ENCODE measurements around the gene RETREG1.

Gene RETREG1

GRCh38 chr5:16572289-16573015 is 44.3 kb downstream of the RETREG1 start:
- Histone ChIP-seq H4K20me1 (ENCODE audit: insufficient read depth, low read length) (no peaks in the 10 kb centered on the region), H2AFZ (ENCODE audit: low read length) (no peak overlapping the region), H3K9me3 (ENCODE audit: low read length) (no peaks in the 10 kb centered on the region), H3K36me3 (ENCODE audit: insufficient read depth, low read length) (no peaks in the 10 kb centered on the region), H3F3A (ENCODE audit: insufficient read depth, low read length) (no peaks in the 10 kb centered on the region), H3K27ac (ENCODE audit: low read depth, low read length, poor library complexity, severe bottlenecking) (no peak overlapping the region), H3K79me2 (ENCODE audit: insufficient read depth, low read length) (no peaks in the 10 kb centered on the region), H3K4me3 (ENCODE audit: low read depth, low read length, poor library complexity, severe bottlenecking) (no peak overlapping the region), H3K9ac (ENCODE audit: low read length) (no peak overlapping the region), H3K4me2 (ENCODE audit: low read length) (no peak overlapping the region), H3K4me1 (ENCODE audit: insufficient read depth, low read length, severe bottlenecking) (no peaks in the 10 kb centered on the region), H3K9me2 (ENCODE audit: low read depth, low read length) (no peaks in the 10 kb centered on the region), H3K27me3 (ENCODE audit: insufficient read depth, low read length) (no peaks in the 10 kb centered on the region; the same call in 1 of the 2 replicates)
- TF ChIP-seq CTCF (IDR thresholded peaks at IDR 0.05; ENCODE audit: low read length) (no peak), EZH2 (IDR thresholded peaks at IDR 0.05; ENCODE audit: borderline replicate concordance, low read length) (no peak)

GRCh38 chr5:16571016-16571415 is 45.8 kb downstream of the RETREG1 start:
- H3F3A ChIP-seq (ENCODE audit: insufficient read depth, low read length): no peaks in the 10 kb centered on the region
- no peaks in the 10 kb centered on the region for H3K79me2 ChIP-seq (ENCODE audit: insufficient read depth, low read length)
- TF ChIP-seq EZH2 (IDR thresholded peaks at IDR 0.05; ENCODE audit: borderline replicate concordance, low read length) (no peak), CTCF (IDR thresholded peaks at IDR 0.05; ENCODE audit: low read length) (no peak)
- no peak overlapping the region for H3K27ac ChIP-seq (ENCODE audit: low read depth, low read length, poor library complexity, severe bottlenecking)
- H3K9me2 ChIP-seq (ENCODE audit: low read depth, low read length): no peaks in the 10 kb centered on the region
- no peaks in the 10 kb centered on the region for H3K4me1 ChIP-seq (ENCODE audit: insufficient read depth, low read length, severe bottlenecking)
- no peak overlapping the region for H3K4me2 ChIP-seq (ENCODE audit: low read length)
- H3K4me3 ChIP-seq (ENCODE audit: low read depth, low read length, poor library complexity, severe bottlenecking): no peak overlapping the region
- no peaks in the 10 kb centered on the region for H3K36me3 ChIP-seq (ENCODE audit: insufficient read depth, low read length)
- no peaks in the 10 kb centered on the region; the same call in 1 of the 2 replicates for H3K27me3 ChIP-seq (ENCODE audit: insufficient read depth, low read length)
- H4K20me1 ChIP-seq (ENCODE audit: insufficient read depth, low read length): no peaks in the 10 kb centered on the region
- H2AFZ ChIP-seq (ENCODE audit: low read length): no peak overlapping the region
- H3K9me3 ChIP-seq (ENCODE audit: low read length): no peaks in the 10 kb centered on the region
- no peak overlapping the region for H3K9ac ChIP-seq (ENCODE audit: low read length)

GRCh38 chr5:16570121-16570815 is 46.5 kb downstream of the RETREG1 start:
- H3K27me3 ChIP-seq (ENCODE audit: insufficient read depth, low read length): no peaks in the 10 kb centered on the region; the same call in 1 of the 2 replicates
- H3K4me1 ChIP-seq (ENCODE audit: insufficient read depth, low read length, severe bottlenecking): no peaks in the 10 kb centered on the region
- H3K4me2 ChIP-seq (ENCODE audit: low read length): no peak overlapping the region
- H3K4me3 ChIP-seq (ENCODE audit: low read depth, low read length, poor library complexity, severe bottlenecking): no peak overlapping the region
- no peak overlapping the region for H2AFZ ChIP-seq (ENCODE audit: low read length)
- no peak overlapping the region for H3K27ac ChIP-seq (ENCODE audit: low read depth, low read length, poor library complexity, severe bottlenecking)
- no peak overlapping the region for H3K9ac ChIP-seq (ENCODE audit: low read length)
- H3K36me3 ChIP-seq (ENCODE audit: insufficient read depth, low read length): no peaks in the 10 kb centered on the region
- no peaks in the 10 kb centered on the region for H3K79me2 ChIP-seq (ENCODE audit: insufficient read depth, low read length)
- H3F3A ChIP-seq (ENCODE audit: insufficient read depth, low read length): no peaks in the 10 kb centered on the region
- H3K9me2 ChIP-seq (ENCODE audit: low read depth, low read length): no peaks in the 10 kb centered on the region
- no peaks in the 10 kb centered on the region for H4K20me1 ChIP-seq (ENCODE audit: insufficient read depth, low read length)
- TF ChIP-seq EZH2 (IDR thresholded peaks at IDR 0.05; ENCODE audit: borderline replicate concordance, low read length) (no peak), CTCF (IDR thresholded peaks at IDR 0.05; ENCODE audit: low read length) (no peak)
- H3K9me3 ChIP-seq (ENCODE audit: low read length): no peaks in the 10 kb centered on the region
